DLD1 (cell line): ENCODE results near the gene PLEKHD1.

Experiments
- in situ Hi-C: cut with HindIII; loops from 2 replicates; pipeline ENCODE4 v1.10.0; 2017; ENCODE audit warnings: low sequenced_read_pairs

Gene PLEKHD1

DNA sequence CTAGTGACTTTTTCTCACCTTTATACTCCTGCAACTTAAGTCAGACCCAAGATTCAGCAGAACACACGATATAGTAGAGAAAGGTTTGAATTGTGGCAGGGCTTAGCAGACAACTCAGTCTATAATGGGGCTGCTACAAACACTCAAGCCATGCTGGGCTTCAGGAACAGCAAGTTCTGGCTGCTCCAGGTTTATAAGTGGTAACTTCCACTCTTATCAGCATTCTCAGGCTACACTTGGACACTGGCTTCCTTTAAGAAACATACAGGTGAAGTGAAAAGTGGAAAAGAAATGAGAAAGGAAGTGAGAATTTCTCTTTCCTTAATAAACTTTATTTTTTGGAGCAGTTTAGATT is 21.7 kb downstream of the PLEKHD1 start:
- in situ Hi-C loops: no loop called here

DNA sequence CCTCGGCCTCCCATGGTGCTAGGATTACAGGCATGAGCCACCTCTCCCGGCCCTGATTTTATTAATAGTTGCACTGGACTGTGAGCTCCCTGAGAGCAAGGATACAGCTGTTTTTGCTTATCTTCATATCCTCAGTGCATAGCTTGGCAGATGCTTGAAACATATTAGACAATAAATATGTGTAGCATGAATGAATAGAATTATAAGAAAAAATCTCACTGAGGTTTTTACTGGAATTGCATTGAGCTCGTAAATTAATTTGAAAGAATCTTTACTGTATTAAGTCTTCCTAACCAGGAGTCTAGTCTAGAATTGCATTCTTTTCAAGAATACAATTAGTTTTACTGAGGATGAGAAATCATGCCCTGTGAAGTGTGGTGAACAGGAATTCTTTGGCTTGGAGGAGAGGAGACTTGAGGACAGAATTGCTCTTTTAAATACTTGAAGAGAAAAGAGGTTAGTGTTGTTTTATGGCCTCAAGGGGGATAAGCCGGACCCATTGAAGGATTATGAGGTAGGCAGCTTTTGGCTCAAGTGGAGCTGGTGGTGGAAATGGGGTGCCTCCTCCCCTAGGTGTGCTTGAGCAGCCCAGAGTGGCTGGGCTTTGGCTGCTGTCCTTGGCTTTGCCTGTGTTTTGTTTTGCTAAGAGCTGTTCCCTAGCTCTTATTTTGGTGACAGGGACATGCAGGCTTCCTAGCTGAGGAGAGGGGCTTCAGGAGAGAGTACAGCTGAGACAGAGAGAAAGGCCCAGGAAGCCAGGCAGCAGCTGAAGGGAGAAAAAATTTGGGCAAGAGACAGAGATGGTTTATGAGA is 34.0 kb downstream of the PLEKHD1 start:
- in situ Hi-C loops: no loop called here

DNA sequence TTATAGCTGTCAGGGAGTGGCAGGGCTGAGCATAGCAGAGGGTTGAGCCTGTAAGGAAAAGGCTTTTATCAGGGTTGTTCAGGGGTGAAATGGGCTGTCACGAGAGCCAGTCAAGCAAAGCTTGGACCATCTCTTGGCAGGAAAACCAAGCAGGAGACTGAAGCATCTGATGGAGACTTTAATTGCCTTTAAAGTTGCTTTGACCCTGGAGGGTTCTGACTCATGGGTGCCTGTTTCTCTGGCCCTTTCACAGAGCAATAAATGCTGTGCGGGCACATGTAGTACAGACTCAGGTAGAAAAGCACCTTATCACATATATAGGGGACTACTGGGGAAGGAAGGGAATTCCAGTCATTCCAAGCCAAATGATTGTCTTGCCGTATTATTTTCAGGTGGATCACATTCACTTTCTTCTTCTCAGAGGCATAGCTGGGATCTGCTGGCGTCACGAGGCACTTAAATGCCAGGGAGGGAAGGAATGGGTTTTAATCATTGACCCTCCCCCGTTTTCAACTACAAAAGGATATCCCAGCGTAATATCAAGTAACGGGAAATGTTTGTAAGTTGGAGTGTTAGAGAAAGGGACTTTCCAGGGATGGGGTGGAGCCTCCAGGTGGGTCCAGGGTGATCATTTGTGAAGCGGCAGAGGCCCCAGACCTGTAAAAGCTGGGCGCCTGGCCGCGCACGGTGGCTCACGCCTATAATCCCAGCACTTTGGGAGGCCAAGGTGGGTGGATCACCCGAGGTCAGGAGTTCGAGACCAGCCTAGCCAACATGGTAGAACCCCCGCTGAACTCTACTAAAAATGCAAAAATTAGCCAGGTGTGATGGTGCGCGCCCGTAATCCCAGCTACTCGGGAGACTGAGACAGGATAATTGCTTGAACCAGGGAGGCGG is 34.9 kb downstream of the PLEKHD1 start:
- in situ Hi-C loops: no loop called here

DNA sequence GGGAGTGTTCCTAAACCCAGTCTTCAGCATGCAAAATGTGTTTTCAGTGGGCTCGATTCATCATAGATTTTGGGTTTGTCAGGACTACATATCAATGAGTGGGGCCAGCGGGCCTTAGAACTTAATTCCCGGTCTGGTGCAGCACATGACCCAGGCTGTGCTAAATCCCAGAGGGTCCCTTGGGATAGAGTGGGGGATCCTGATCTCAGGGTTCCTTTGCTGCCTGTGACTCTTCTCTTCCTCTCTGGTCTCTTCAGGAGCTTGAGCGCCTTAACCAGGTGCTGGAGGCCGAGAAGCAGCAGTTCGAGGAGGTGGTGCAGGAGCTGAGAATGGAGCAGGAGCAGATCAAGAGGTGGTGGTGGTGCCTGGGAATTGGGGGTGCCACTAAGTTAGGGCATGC is 37.5 kb downstream of the PLEKHD1 start:
- in situ Hi-C loops: no loop called here

- in situ Hi-C loops: no loop called here
Measured at GRCh38 chr14:69525896-69526295, 41.4 kb downstream of the PLEKHD1 start.

DNA sequence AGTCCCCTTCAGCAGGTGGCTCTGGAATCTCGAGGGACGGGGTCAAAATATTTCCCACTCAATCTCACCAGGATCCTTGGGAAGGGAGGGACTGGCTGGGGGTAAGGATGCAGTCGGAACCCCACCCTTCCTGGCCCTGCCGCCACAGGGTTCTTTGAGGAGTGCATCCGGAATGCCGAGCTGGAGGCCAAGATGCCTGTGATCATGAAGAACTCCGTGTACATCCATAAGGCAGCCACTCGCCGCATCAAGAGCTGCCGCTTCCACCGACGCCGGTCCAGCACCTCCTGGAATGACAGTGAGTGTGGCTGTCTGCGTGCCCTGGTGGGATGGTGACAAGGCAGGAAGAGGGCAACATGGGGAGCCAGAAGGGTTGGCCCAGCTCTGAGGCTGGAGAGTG is 43.1 kb downstream of the PLEKHD1 start:
- in situ Hi-C loops: no loop called here

DNA sequence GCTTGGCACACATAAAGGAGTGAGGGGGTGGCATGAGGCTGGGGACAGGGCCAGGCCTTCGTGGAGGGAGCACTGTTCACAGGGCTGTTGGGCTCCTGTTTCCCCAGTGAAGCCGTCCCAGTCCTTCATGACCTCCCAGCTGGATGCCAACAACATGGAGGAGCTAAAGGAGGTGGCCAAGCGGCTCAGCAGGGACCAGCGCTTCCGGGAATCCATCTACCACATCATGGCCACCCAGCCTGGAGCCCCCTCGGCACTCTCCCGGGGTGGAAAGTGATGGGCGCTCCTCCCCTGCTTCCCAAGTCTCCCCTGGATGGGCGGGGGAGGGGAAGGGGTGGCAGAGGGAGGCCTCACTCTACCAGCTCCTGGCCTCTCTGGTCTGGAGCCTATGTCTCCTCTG is 43.6 kb downstream of the PLEKHD1 start:
- in situ Hi-C loops: no loop called here

GRCh38 chr14:69528930-69529329 is 44.4 kb downstream of the PLEKHD1 start:
- in situ Hi-C loops: no loop called here

DNA sequence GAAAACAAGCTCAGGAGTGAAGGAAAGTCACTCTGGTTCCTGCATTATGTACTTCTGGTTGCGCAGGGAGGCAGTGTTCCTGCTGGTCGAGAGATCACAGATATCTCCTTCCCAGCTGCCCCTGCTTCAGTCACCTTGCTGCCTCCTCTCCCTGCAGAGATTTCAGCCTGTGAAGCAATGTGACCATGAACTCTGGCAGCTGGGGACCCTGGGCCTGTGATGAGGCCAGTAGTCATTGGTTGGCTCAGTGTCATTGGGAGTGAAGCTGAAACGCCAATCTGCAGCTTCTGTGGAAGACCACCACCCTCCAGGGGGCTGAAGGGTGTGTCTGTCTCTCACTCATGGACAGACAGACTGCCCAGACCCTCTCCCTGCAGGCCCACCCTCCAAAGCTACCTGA is 45.0 kb downstream of the PLEKHD1 start:
- in situ Hi-C loops: no loop called here

GRCh38 chr14:69530095-69530494 is 45.6 kb downstream of the PLEKHD1 start:
- in situ Hi-C loops: no loop called here

- in situ Hi-C loops: no loop called here
Measured at GRCh38 chr14:69531135-69531534, 46.6 kb downstream of the PLEKHD1 start.

GRCh38 chr14:69532561-69533340 is 48.2 kb downstream of the PLEKHD1 start:
- in situ Hi-C loops: no loop called here

DNA sequence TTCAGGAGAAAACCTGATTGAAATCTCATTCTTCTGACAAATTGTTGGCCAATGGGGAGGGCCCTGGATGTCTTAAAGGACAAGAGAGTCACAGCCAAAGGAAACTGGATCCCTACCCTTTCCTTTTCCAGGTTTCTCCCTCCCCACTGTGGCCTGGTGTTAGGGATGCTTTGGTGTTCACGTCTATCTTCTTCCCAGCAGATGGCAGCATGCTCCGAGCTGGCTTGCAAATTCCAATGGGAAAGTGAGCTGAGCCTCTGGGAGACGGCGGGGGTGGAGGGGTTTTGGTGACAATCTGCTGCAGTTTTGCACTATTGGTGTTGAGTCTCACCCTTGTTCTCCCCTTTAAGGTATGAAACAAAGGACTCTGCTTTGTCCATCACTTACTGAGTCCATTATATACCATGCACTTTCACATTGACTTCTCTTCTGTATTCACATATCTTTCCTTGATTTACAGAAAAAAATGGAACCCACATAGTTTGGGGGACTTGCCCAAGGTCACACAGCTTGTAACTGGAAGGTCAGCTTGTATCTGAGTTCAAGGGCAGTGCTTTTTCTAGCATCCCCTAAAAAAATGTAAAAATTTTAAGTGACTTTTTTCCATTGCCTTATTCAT is 50.8 kb downstream of the PLEKHD1 start:
- in situ Hi-C loops: no loop called here

DNA sequence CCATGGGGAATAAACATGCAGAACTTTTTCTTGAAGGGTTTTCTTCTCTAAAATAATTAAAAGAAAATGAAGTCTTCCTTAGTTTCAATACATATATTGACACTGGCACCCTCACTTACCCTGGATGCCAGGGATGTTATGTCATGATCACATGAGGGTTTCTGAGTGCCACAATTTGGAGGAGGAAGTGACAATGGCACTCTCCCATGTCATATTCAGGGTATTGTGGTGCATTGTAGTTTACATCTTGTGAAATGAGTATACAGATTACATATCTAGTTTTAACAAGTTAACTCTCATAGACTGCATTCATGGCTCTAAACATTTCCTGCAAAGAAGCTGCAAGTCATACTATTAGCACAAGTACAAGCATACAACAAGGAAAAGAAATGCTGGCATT is 52.4 kb downstream of the PLEKHD1 start:
- in situ Hi-C loops: no loop called here

GRCh38 chr14:69537900-69538299 is 53.4 kb downstream of the PLEKHD1 start:
- in situ Hi-C loops: no loop called here

DNA sequence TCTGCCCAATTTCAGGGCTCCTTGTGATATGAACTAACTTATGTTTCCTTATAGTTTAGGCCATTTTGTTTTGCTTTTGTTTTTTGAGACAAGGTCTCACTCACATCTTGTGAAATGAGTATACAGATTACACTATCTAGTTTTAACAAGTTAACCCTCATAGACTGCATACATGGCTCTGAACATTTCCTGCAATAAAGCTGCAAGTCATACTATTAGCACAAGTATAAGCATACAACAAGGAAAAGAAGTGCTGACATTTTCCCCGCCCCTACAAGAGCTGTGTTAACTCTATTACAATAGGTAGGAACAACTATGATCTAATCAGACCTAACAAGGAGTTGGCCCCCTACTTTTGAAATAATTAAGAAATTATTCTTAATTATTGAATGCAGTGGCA is 54.2 kb downstream of the PLEKHD1 start:
- in situ Hi-C loops: no loop called here

DNA sequence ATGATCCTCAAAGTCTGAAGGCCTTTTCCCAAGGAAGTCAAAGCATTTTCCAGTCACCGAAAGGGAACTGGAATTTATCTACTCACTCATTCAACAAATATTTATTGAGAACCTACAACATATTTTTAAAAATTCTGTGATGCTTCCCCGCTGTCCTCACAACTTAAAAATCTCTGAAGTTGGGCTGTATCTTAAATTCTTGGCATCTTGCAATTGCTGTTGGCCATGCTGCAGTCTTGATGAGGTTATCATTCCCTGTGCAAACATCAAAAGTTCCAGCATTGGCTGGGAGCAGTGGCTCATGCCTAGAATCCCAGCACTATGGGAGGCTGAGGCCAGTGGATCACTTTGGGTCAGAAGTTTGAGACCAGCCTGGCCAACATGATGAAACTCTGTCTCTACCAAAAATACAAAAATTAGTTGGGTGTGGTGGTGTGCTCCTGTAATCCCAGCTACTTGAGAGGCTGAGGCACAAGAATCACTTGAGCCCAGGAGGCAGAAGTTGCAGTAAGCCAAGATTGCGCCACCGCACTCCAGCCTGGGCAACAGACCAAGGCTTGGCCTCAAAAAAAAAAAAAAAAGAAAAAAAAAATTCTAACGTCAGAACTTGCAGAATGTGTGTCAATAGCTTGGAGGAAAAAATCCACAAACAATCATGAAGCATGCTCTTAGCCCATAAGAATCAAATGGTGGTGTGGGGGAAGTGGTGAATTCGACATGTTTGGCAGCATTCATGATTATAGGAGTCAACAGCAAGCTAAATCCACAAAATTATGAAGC is 55.3 kb downstream of the PLEKHD1 start:
- in situ Hi-C loops: no loop called here

GRCh38 chr14:69540654-69541335 is 56.3 kb downstream of the PLEKHD1 start:
- in situ Hi-C loops: no loop called here

- in situ Hi-C loops: no loop called here
Measured at GRCh38 chr14:69542311-69542710, 57.8 kb downstream of the PLEKHD1 start.
